ENCODE data around the gene IZUMO2.
"Not testable (repeated sequence)": the region's sequence is repeated elsewhere in the genome, so short reads cannot be mapped to it uniquely, and the experiment has no call there.

DNA sequence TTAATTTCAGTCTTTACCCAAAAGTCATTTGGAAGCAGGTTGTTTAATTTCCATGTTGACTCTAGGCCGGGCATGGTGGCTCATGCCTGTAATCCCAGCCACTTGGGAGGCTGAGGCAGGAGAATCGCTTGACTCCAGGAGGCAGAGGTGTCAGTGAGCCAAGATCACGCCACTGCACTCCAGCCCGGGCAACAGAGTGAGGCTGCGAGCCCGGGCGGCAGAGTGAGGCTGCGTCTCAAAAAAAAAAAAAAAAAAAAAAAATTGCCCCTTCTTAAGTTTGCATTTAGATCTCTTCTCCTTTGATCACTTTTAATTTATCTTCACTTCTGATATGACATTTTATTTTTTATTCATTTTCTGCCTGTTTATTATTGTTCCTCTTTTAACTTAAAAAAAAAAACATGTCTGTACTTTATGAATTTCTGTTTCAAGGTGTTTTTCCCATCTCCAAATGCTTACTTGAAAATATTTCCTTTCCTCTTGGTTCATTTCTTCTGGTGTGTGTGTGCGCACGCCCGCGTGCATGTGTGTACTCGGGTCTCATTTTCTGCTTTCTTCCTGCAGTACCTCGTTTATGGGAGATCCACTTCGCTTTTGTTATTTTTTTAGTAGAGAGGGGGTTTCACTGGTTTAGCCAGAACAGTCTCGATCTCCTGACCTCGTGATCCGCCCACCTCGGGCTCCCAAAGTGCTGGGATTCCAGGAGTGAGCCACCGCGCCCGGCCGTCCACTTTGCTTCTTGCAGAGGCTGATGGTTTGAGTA, 26.3 kb downstream of the IZUMO2 start:
- TF ChIP-seq POLR2A, POLR2AphosphoS5 (IDR thresholded peaks at IDR 0.05): not testable (repeated sequence)
- TF ChIP-seq, protein P1, sequence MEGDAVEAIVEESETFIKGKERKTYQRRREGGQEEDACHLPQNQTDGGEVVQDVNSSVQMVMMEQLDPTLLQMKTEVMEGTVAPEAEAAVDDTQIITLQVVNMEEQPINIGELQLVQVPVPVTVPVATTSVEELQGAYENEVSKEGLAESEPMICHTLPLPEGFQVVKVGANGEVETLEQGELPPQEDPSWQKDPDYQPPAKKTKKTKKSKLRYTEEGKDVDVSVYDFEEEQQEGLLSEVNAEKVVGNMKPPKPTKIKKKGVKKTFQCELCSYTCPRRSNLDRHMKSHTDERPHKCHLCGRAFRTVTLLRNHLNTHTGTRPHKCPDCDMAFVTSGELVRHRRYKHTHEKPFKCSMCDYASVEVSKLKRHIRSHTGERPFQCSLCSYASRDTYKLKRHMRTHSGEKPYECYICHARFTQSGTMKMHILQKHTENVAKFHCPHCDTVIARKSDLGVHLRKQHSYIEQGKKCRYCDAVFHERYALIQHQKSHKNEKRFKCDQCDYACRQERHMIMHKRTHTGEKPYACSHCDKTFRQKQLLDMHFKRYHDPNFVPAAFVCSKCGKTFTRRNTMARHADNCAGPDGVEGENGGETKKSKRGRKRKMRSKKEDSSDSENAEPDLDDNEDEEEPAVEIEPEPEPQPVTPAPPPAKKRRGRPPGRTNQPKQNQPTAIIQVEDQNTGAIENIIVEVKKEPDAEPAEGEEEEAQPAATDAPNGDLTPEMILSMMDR (IDR thresholded peaks at IDR 0.05): peak in 1 of 4 experiments; percentile 13
